Cardiac muscle cell (in vitro differentiated cells and primary cell): ENCODE data around the gene C18orf63. TPM values are rescaled to one million over a fixed set of nuclear protein-coding genes. Genes with fewer than 3 reads are reported as not detected.
"Not testable (repeated sequence)": the region's sequence is repeated elsewhere in the genome, so short reads cannot be mapped to it uniquely, and the experiment has no call there.

Source experiments
- DNase-seq, 2 donors: peaks; one replicate each; pipeline versions ENCODE4 v3.0.0 to v3.0.0-alpha.2; 2010 to 2017; ENCODE audit warnings: low read depth in 1 of 2, low spot score in 1 of 2
- H3K27ac ChIP-seq: fragments of 200-600 bp; sonication (generic); 2 replicates; pipeline ENCODE4 v1.5.1; 2016
- H3K27me3 ChIP-seq: fragments of 200-600 bp; sonication (generic); 2 replicates; pipeline ENCODE4 v1.6.0; 2016; ENCODE audit warnings: control low read depth
- H3K36me3 ChIP-seq: fragments of 200-600 bp; sonication (generic); 2 replicates; pipeline ENCODE4 v1.5.1; 2016; ENCODE audit warnings: control low read depth
- H3K4me1 ChIP-seq: fragments of 200-600 bp; sonication (generic); 2 replicates; pipeline ENCODE4 v1.8.1; 2017; ENCODE audit warnings: low read depth, mild to moderate bottlenecking, mixed run types
- H3K4me3 ChIP-seq: fragments of 200-600 bp; sonication (generic); 2 replicates; pipeline ENCODE4 v1.5.1; 2016; ENCODE audit warnings: mild to moderate bottlenecking
- H3K9me3 ChIP-seq: fragments of 200-600 bp; sonication (generic); 2 replicates; pipeline ENCODE4 v1.5.1; 2017; ENCODE audit warnings: low read depth, mild to moderate bottlenecking, control low read depth
- polyA plus RNA-seq: library from polyadenylated mRNA; unstranded; fragments of >200 nt; fragmentation: Nextera tagmentation; extraction: Ambion mirVana; gene quantifications from 2 replicates; pipeline ENCODE4 v1.2.1, GENCODE V29; 2016
- total RNA-seq: library from RNA; depleted of rRNA; stranded (reverse); fragments of >200 nt; gene quantifications from 2 replicates; pipeline ENCODE4 v1.2.3, GENCODE V29; 2016
- TF ChIP-seq, protein P1 (sequence below): IDR thresholded peaks from 2 replicates; pipeline ENCODE4 v1.5.1; 2012; ENCODE audit warnings: low read depth, mild to moderate bottlenecking, low read length

The C18orf63 gene
- total and polyA plus RNA-seq, 2 experiments from 2014 or later, result not detected

DNA sequence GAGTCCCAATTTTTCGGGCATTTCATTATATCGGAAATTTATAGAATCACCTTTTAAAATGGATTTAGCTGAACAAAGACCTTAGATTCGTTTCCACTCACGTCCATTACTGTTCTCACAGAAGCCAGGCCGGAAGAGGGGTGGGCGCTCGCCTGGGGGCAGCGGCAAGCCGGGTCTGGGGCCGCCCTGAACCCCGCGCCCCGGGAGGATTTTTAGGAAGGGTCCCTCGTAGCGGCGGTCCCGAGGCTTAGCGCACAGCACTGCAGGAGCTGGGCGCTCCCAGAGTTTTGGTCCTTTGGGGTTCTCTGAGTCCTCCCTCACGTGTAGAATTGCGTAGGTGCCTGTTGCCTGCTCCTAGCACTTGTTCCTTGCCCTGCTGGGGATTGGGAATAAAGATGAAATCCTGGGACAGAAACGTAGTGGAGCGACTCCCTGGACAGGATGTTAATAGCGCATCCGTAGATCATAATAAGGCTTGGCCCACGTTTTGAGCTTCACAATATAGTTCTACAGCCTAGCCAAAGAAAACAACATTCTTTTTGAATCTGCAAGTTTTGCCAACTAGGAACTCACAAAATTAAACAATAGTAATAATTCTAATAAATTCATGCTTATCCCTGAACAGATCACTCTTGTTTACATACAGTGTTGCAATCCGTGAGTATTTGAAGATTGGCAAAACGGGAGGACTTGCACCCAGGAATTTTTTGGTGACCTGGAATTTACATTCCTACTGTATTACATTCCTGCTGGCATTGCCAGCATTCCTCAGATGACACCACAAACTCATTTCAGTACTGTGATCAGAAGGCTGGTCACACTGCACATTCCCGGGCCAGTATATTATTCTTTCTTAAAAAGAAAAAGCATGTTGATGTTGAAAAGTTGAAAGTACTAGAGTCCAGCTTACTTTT, 875 bp downstream of the C18orf63 start:
- no peaks in the 10 kb centered on the region for H3K9me3 ChIP-seq
- peak overlapping the region; percentile 46 for H3K27ac ChIP-seq
- TF ChIP-seq, protein P1, sequence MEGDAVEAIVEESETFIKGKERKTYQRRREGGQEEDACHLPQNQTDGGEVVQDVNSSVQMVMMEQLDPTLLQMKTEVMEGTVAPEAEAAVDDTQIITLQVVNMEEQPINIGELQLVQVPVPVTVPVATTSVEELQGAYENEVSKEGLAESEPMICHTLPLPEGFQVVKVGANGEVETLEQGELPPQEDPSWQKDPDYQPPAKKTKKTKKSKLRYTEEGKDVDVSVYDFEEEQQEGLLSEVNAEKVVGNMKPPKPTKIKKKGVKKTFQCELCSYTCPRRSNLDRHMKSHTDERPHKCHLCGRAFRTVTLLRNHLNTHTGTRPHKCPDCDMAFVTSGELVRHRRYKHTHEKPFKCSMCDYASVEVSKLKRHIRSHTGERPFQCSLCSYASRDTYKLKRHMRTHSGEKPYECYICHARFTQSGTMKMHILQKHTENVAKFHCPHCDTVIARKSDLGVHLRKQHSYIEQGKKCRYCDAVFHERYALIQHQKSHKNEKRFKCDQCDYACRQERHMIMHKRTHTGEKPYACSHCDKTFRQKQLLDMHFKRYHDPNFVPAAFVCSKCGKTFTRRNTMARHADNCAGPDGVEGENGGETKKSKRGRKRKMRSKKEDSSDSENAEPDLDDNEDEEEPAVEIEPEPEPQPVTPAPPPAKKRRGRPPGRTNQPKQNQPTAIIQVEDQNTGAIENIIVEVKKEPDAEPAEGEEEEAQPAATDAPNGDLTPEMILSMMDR, result no peak
- no peaks in the 10 kb centered on the region for H3K36me3 ChIP-seq
- H3K4me3 ChIP-seq, result no peak overlapping the region
- H3K4me1 ChIP-seq, result peaks cover 4% of the 10 kb centered on the region
- no peaks in the 10 kb centered on the region for H3K27me3 ChIP-seq
- DNase-seq, result peak; percentile 44 to 90

DNA sequence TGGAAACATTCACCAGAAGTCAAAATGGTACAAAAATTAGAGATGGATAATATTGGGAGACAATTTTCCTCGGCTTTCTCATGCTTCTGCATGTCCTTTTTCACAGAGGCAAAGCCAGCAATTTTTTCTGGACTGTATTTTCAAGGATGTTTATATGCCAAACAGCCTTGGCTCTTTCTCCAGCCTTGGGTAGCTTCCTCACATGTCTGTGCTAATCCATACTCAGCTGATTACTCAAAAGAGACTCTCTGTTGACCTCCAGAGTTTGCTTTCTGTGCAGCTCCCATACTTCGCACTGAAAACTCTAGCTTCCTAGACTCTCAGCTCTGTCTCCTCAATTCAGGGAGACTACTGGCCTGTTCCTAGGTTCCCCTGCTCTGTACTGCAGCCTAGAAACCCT, 10.6 kb downstream of the C18orf63 start:
- TF ChIP-seq, protein P1, result no peak
- H3K9me3 ChIP-seq, result no peaks in the 10 kb centered on the region
- no peak for DNase-seq
- H3K36me3 ChIP-seq, result no peaks in the 10 kb centered on the region
- no peaks in the 10 kb centered on the region for H3K27me3 ChIP-seq
- no peaks in the 10 kb centered on the region for H3K4me1 ChIP-seq
- no peak overlapping the region for H3K4me3 ChIP-seq
- no peak overlapping the region for H3K27ac ChIP-seq

GRCh38 chr18:74326791-74327190, 11.2 kb downstream of the C18orf63 start:
- not testable (repeated sequence) for DNase-seq

GRCh38 chr18:74328206-74328605, 12.6 kb downstream of the C18orf63 start:
- TF ChIP-seq, protein P1, result no peak
- Histone ChIP-seq H3K36me3 (no peaks in the 10 kb centered on the region), H3K27ac (no peak overlapping the region), H3K27me3 (no peaks in the 10 kb centered on the region), H3K4me3 (no peak overlapping the region), H3K9me3 (no peaks in the 10 kb centered on the region), H3K4me1 (no peaks in the 10 kb centered on the region)
- DNase-seq, result no peak

More at GRCh38 chr18:74326791-74327190, 11.2 kb downstream of the C18orf63 start:
- not testable (repeated sequence) for H3K9me3 ChIP-seq, H3K27ac ChIP-seq, H3K4me1 ChIP-seq, H3K27me3 ChIP-seq, H3K36me3 ChIP-seq, H3K4me3 ChIP-seq

GRCh38 chr18:74329688-74330205, 14.1 kb downstream of the C18orf63 start:
- Histone ChIP-seq H3K9me3 (no peaks in the 10 kb centered on the region), H3K27me3 (no peaks in the 10 kb centered on the region), H3K36me3 (no peaks in the 10 kb centered on the region), H3K4me1 (no peaks in the 10 kb centered on the region), H3K27ac (no peak overlapping the region), H3K4me3 (no peak overlapping the region)
- DNase-seq, result no peak
- TF ChIP-seq, protein P1, result no peak

DNA sequence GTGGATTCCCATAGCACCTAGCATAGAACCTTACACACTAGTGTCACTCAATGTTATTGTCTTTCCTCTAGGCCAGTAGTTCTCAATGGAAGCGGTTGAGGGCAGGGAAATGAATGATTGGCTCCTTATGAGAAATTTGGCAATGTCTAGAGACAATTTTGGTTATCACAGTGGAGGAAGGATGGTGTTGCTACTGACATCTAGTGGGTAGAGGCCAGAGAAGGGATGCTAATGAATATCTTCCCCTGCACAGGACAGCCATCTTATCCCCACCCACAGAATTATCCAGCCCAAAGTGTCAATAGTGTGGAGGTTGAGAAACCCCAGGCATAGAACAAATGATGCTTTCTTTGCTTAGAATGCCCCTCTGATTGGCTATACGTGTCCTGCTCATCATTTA, 15.8 kb downstream of the C18orf63 start:
- no peak overlapping the region for H3K4me3 ChIP-seq
- DNase-seq, result peak; percentile 11 to 80
- no peak overlapping the region for H3K27ac ChIP-seq
- H3K4me1 ChIP-seq, result no peaks in the 10 kb centered on the region
- H3K36me3 ChIP-seq, result no peaks in the 10 kb centered on the region
- TF ChIP-seq, protein P1, result peak; percentile 67
- no peaks in the 10 kb centered on the region for H3K9me3 ChIP-seq
- H3K27me3 ChIP-seq, result no peaks in the 10 kb centered on the region
